Measurements from ENCODE around the gene IRAK4.

Gene IRAK4

DNA sequence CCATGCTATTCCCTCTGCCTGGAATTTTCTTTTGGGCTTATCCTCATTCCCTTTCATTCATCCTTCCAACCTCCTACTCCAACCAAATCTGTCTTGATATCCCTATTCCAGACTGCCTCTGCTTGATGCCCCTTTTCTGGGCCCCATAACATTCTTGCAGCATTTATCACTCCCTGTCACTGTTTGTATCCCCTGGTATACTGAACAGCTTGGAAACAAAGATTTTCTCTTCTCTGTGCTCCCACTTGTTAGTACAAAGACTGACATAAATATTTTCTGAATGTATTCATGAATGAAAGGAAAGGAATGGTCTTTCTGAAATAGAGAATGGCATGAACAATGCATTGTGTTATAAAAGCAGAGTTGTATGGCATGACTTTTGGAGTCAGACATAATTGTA lies 7.5 kb downstream of the IRAK4 start:
- no peak for DNase-seq (ENCODE audit: low spot score)
- no peak for FAIRE-seq

DNA sequence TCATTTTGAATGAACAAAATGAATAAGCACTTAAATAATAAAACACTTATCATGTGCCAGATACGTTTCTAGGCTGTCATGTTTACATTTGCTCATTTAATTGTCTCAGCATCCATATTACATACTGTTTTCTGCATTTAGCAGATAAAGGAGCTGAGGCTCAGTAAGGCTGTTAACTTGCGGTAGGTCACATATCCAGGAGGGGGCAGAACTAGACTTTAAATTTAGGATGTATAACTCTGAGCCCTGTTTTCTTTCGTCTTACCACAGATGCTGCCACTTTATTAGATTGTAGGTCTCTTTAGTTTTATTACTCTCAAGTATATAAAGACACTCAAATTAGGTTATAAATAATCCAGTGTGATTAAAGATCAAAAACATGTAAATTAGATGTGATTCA lies 17.7 kb downstream of the IRAK4 start:
- FAIRE-seq (peak; percentile 33), DNase-seq (ENCODE audit: low spot score) (peak; percentile 16)

DNA sequence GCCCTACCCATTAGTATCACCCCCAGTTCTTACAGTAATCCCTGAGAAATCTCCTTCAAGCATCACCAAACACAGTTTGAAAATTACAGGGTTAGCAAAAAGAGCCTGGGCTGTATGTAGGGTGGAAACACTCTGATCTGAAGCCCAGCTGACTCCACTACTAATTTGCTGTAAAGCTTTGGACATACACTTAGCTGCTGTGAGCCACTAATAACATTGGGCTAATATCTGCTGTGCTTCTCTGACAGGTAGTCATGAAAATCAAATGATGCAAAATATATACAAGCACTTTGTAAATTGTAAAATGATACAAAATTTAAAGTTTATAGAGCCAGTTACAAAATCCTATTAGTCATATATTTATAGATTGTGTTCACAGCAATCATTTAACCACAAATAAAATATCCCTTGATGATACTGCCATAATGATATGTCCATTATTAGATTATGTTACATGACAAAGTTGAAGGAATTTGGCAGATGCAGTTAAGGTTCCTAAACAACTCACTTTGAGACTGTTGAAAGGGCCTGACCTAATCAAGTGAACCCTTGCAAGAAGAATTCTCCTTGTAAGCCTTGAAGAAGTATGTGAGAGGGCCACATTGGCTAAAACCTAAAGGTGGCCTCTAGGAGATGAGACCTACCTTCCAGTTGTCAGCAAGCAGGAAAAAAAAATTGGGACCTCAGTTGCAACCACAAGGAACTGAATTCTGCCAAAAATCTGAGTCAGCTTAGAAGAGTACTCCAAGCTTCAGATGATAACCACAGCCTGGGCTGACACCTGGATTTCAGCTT lies 28.3 kb downstream of the IRAK4 start:
- DNase-seq (ENCODE audit: low spot score) (no peak), FAIRE-seq (no peak)

DNA sequence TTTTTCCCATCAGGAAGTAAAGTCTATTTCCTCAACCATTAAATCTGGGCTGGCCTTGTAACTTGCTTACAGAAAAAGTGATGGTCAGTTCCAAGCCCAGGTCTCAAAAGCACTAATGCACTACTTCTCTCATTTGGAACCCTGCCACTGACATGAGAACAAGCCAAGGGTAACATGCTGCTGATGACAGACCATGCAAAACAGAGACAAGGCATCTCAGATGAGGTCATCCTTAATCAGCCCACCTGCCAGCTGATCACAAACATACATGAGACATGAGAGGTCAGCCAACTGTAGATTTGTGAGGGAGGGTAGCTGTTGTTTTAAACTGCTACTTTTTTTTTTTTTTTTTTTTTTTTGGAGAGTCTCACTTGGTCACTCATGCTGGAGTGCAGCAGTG lies 31.2 kb downstream of the IRAK4 start:
- no peak for FAIRE-seq
- peak; percentile 5 for DNase-seq (ENCODE audit: low spot score)

DNA sequence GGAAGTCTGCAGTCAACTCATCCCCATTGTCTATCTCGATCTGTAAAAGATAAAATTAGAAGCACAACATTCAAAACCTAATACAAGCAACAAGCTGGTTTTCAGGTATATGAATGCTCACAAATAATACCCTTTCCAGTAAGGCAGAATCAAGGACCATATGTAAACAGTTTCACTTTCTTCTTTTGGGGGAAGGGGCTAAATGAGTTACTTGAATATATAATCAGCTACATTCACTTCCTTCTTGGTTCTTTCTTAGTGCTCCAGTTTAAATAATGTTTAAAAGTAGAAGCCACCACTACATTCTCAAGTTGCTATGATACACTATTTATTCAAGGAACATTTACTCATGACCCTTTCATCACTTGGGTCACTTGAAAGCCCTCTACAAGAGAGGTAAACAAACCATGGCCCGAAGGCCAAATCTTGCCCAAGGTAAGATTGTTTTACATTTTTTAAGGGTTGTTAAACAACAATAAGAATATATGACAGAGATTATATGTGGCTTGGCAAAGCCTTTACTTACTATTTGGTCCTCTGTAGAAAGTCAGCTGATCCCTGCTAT lies 37.0 kb downstream of the IRAK4 start:
- FAIRE-seq (no peak), DNase-seq (ENCODE audit: low spot score) (no peak)

DNA sequence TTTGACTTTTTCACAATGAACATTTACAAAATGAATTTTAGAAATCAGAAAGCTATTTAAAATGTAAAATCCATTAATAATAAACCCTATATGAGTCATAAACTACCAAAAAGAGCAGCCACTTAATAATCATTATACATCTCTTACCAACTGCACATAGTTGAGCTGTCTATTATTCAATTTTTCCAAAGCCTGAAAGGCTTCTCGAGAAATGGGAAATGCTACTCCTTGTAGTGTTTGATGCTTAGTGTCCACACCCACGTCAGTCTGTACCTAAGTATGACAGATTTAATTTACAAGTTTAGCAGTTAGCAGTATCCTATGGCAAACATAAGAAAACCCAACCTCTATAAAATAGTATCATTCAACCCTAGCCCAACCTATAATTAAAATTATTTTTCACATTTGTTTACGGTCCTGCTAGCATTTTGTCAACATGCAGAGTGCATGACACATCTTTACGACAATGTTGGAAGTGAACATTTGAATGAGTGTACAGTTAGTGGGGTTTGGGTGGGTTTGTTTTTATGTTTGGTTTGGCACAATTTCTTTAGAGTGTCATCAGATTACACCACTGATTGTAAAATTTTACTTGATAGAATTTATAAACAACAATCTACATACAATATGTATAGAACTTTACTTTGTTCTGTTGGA lies 38.9 kb downstream of the IRAK4 start:
- FAIRE-seq (no peak), DNase-seq (ENCODE audit: low spot score) (no peak)

DNA sequence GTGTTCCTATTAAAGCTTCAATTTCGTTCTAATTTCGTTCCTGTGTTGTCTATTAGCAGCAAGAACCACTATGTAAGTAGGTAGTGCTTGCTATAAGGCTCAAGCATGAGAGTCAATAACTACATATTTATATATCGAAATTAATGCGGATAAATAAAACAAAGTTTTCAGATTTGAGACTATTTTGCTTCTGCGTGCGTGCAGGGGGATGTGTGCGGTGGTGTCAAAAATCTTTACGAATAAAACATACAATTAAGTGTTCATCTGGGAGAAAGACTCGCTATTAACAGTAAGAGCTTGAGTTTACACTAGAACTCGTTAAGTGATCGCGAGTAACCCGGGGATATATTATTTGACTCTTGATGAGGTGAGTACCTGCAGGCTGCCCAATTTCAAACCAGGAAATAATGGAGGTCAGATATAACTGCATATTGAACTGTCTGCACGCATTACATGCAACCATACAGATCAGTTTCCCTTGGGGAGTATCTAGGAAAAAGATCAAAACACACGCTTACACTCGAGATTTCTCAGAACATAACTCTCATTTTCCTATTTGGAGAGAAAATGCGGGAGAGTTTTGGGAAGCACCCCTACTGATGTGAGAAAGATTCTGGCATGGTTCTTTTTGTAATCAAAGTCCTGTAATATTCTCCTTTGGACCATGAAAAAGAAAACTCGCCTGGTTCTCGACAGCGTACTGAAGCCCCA lies 46.6 kb downstream of the IRAK4 start:
- FAIRE-seq (no peak), DNase-seq (ENCODE audit: low spot score) (no peak)

DNA sequence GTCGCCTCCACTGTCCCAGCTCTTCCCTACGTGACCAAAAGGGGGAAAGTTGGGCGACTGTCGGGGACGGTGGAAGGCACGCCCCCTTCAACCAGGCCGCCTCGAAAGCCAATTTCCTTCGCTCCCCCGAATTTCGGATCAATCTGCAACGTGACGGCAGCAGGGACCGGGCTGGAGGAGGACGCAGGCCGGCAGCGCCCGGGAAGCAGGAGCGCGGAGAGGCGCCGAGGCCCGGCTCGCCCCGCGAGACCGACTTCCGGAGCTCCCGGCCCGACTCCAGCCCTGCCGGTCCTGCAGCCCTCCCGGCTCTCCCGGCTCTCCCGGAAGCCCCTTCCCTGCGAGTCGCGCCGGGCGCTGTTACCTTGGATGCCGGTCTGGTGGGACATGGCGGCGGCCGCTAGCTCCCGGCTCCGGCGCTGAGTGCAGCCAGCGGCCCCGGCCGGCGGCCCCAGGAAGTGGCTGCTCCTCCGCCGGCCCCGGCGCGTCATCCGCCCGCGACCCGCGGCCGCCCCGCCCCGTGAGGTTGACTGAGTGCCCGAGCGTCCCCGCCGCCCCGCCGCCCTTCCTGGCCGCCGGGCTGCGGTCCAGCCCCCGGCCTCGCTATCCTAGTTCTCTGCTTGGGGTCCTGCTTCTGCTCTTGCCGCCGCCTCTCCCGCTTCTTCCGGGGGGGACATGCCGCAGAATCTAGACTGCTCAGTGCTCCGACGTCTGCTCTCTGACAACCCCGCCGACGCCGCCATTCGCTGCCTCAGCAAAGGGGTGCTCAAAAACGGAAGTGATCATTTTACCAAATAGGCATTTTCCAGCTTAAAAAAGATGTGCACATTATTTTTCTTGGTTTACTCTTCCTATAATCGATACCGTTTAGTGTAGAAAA lies 47.3 kb downstream of the IRAK4 start, which contains the start of gene TWF1:
Gene TWF1, minus strand, starts transcription at position 458 of the 877 bp plus-strand sequence. Its CDS starts 72 bp downstream, at position 386.
- no peak for FAIRE-seq
- peak; percentile 48 for DNase-seq (ENCODE audit: low spot score)

DNA sequence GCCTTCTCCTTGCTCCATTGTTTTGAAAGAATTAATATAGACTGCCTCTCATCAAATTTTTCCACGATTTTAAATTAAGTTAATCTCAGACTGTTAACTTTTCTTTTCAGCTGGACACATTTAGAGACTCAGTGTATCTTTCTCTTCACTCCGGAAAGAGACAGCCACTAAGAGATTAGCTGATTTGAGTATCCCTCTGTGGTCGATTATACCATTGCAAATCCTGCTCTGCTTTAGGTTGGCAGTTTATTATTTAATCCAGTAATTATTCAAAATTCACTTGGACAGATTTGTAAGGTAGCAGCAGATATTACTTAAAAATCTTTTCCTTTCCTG lies 48.0 kb downstream of the IRAK4 start:
- DNase-seq (ENCODE audit: low spot score): no peak
- FAIRE-seq: no peak

DNA sequence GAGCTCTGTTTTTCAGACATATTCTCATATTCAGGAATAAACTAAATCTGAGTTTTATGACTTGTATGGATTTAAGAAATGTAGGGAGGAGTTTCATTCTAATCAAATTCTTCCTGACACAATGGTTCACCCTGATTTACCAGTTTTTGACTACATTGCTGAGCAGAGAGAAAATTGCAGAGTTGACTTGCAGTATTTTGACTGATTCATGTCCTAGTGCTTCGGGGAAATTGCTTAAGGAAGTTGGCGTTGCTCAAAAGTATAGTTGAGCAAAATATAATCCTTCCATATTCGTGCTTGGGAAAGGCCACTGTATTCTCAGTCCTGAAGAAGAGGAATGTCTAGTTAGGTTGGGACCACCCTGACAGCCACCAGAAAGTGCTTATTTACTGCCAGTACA lies 48.6 kb downstream of the IRAK4 start:
- no peak for DNase-seq (ENCODE audit: low spot score)
- no peak for FAIRE-seq

DNA sequence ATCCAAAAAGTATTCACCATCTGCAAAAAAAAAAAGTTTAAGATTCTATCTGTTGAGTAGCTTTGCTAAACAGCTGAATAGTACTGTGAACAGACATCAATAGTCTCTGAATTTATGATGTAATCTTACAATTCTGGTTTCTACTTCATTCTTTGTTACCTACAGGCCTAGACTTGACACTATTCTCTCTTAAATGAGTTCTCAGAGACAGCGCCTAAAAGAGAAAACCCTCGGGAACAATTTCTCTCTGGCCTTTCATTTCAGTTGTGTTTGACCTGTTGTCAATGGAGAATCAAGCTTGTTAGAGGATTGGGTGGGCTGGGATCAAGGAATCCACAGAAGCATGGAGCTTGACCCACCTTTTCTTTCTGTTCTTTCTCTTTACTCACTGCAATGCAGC lies 53.3 kb downstream of the IRAK4 start:
- no peak for DNase-seq (ENCODE audit: low spot score)

DNA sequence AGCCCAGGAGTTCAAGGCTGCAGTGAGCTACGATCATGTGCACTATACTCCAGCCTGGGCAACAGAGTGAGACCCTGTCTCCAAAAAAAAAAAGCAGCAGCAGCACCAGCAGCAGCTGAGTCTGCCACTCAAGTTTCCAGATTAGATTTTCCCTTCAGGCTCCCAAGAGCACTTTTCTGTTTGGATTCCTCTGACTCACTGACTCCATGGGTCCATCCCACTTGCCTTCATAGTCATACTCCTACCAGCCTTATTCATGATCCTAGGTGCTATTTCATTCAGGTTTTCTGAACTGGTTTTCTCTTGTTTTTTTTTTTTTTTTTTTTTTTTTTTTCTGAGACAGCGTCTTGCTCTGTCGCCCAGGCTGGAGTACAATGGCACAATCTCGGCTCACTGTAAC lies 54.2 kb downstream of the IRAK4 start:
- DNase-seq (ENCODE audit: low spot score): peak; percentile 63
- peak; percentile 56 for FAIRE-seq

More for the DNA sequence above, 53.3 kb downstream of the IRAK4 start:
- FAIRE-seq: no peak

DNA sequence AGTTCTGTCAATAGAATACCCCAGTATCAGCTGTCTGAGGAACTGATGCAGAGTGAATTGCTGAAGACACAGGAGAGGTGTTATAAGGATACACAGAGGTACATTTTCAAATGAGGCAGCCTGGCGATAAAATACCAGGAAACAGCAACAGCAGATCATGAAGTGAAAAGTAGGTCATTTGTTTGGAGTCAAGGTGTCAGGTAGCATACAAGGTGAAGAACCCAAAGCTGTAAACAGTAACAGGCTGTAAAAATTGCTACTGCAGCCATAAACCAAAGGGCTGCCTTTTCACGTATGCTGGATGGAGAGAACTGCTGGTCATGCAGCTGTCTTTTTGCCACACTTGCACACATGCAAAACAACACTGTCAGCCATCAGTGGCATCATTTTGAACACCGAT lies 56.7 kb downstream of the IRAK4 start:
- DNase-seq (ENCODE audit: low spot score) (no peak), FAIRE-seq (no peak)

DNA sequence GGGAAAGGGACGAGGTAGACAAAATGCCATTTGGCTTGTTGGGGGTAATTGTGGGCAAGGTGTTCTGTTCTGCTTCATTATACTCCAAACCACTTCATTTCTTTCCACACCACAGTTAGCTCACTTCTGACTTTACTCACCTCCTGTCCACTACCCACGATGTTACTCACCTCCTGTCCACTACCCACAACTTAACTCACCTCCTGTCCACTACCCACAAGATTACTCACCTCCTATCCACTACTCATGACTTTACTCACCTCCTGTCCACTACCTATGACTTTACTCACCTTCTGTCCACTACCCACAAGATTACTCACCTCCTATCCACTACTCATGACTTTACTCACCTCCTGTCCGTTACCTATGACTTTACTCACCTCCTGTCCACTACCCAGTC lies 57.4 kb downstream of the IRAK4 start:
- FAIRE-seq (peak; percentile 85), DNase-seq (ENCODE audit: low spot score) (peak; percentile 79)

DNA sequence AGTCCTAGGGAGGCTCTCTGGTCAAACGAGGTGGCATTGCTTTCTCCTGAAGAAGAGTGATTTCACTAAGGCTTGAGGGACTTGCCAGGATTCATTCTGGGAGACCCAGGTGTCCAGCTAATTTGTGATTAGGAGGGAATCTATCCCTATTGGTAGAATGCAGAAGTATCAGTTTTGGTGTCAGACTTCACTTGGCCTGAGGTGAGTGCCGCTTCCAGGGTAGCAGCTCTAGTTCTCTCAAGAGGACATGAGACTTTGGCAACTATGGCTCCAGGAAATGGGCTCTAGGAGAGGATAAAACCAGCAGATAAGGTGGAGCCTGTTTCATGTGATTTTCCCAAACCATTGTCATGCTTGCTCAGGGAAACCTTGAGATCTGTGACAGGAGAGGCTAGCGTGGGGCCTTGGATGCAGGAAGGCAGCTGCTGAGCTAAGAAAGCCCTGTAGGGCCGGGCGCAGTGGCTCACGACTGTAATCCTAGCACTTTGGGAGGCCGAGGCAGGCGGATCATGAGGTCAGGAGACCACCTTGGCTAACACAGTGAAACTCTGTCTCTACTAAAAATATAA lies 65.5 kb downstream of the IRAK4 start:
- no peak for FAIRE-seq
- no peak for DNase-seq (ENCODE audit: low spot score)

DNA sequence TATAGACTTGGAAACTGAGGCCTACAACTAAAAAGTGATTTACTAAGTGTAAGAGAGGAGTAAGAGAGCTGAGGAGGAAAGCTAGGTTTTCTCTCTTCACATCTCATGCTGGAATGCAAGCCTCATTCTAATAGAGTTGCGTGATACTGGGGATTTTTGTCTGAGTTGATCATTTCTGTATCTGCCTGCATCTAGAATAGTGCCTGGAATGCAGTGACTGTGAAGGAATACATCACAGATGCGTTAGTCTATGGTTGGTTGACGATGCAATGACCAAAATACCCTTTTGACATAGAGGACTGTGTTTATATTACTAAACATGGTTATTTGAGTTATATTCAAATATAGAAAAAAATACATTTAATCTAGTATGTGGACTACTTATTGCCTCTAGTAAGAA lies 67.9 kb downstream of the IRAK4 start:
- FAIRE-seq: no peak
- no peak for DNase-seq (ENCODE audit: low spot score)

DNA sequence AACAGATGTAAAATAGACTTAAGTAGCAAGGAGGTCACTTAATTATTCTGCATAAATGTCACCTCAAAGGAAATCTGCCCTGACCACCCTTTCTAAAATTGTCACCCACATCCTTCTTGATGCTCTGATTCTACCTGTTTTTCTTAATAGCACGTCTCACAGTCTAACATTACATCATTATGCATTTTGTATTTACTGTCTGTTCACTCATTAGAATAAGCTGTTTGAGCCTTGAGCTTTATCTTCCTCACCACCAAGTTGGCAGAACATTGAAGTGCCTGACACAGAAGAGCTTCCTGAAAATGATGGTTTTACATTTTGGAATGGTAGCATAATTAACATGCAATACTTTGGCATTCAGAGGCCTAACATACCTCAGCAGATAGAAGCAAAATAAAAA lies 68.3 kb downstream of the IRAK4 start:
- FAIRE-seq (no peak), DNase-seq (ENCODE audit: low spot score) (no peak)

DNA sequence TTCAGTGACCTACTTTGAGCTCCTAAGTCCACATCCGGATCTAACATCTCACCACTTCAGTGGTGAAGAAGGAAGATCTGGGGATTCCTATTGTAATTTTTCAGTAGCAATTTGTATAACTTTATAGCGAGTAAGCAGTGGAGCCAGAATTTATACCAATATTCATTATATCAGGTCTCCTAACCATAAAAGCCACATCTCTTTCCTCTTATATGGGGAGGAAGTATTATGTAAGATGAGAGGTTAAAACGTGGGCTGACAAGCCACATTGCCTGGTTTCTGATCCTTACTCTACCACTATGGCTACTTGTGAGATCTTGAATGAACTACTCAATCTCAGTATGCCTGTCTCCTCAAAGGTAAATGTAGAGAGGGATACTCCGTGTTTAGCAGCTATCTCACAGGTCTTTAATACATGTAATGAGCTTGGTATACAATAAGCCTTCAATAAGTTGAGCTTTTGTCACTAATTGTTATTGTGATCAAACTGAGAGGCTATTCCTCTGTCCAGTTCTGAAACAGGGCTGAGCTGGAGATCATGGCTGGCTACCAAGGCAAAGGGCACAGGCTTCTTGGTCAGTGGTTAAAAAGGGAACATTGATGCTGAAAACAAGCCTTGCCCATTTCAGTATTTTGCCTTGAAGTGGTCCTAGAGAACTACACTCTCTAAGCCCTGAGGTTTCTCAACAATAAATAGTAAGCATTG lies 73.9 kb downstream of the IRAK4 start:
- DNase-seq (ENCODE audit: low spot score) (no peak), FAIRE-seq (no peak)

DNA sequence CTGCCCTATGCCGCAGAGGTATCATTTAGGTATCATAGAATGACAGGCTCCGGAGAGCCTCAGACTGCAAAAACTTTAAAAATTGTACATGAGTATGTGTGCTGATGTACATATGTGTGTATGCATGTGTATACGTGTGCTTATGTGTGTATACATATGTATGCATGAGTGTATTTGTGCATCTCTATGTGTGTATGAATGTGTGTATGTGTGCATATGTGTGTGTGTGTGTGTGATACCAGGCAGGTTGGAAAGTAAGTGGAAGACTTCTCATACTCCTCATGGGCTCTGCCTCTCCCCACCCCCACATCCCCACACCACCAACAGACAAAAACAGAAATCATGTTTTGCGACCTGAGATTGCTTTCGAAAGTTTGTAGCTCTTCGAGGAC lies 76.5 kb downstream of the IRAK4 start:
- FAIRE-seq: no peak
- DNase-seq (ENCODE audit: low spot score): no peak

Measured in RCC 7860 (cell line).